CD4-positive, alpha-beta T cell (primary cell): ENCODE measurements around the gene PRTN3. TPM values are rescaled to one million over a fixed set of nuclear protein-coding genes. Genes with fewer than 3 reads are reported as not detected.

ENCODE experiments used
- ATAC-seq: fragments of 200-7000 bp; cut with Tn5 transposase; one replicate; pipeline ENCODE4 v1.10.0; 2022; ENCODE audit warnings: mild to moderate bottlenecking; ENCODE audit not compliant: poor library complexity
- CTCF ChIA-PET: fragments of 350-600 bp; sonication (Branson Sonifier 250); formaldehyde crosslinking; loops from one replicate; lab custom pipeline; 2021; ENCODE audit warnings: antibody characterized with exemption, inconsistent platforms; lab: Charles Lee
- POLR2A ChIA-PET: fragments of 350-600 bp; sonication (Branson Sonifier 250); formaldehyde crosslinking; loops from one replicate; lab custom pipeline; 2021; ENCODE audit warnings: antibody characterized with exemption, inconsistent platforms; lab: Charles Lee
- DNase-seq, 14 experiments: peaks; one replicate each; pipeline ENCODE4 v3.0.0-alpha.2; 2013 to 2020; ENCODE audit warnings: mixed read lengths in 2 of 14
- H3K27ac ChIP-seq, 2 donors: one replicate each; pipeline versions ENCODE4 v1.5.1 to v1.7.0; 2013; ENCODE audit warnings: low read length in 2 of 2, low read depth in 1 of 2, mild to moderate bottlenecking in 1 of 2
- H3K27me3 ChIP-seq, 2 experiments: 1 replicate in 1 of 2; 2 replicates in 1 of 2; pipeline versions ENCODE4 v1.6.1 to v1.7.0; 2013; ENCODE audit warnings: low read length in 2 of 2, control low read depth in 1 of 2, mild to moderate bottlenecking in 1 of 2, moderate library complexity in 1 of 2; ENCODE audit not compliant: insufficient read depth in 2 of 2, control insufficient read depth in 1 of 2
- H3K36me3 ChIP-seq: one replicate; pipeline ENCODE4 v1.6.1; 2013; ENCODE audit warnings: low read length, control low read depth; ENCODE audit not compliant: insufficient read depth
- H3K4me1 ChIP-seq: one replicate; pipeline ENCODE4 v1.6.1; 2013; ENCODE audit warnings: low read length, control low read depth; ENCODE audit not compliant: insufficient read depth
- H3K4me3 ChIP-seq: one replicate; pipeline ENCODE4 v1.5.1; 2013; ENCODE audit warnings: mild to moderate bottlenecking, low read length, moderate library complexity
- H3K9me3 ChIP-seq, 2 experiments: 1 replicate in 1 of 2; 2 replicates in 1 of 2; pipeline versions ENCODE4 v1.6.1 to v1.7.0; 2013; ENCODE audit warnings: low read length in 2 of 2, mild to moderate bottlenecking in 2 of 2, control low read depth in 1 of 2, moderate library complexity in 1 of 2; ENCODE audit not compliant: control insufficient read depth in 1 of 2, insufficient read depth in 1 of 2
- H3K27ac Mint-ChIP-seq: one replicate; pipeline ENCODE4 v1.8.0; 2020; ENCODE audit warnings: mixed read lengths
- H3K27me3 Mint-ChIP-seq: one replicate; pipeline ENCODE4 v1.8.0; 2021; ENCODE audit warnings: mixed read lengths
- H3K36me3 Mint-ChIP-seq: one replicate; pipeline ENCODE4 v1.8.0; 2021; ENCODE audit warnings: low read depth, mixed read lengths
- H3K4me1 Mint-ChIP-seq: one replicate; pipeline ENCODE4 v1.8.0; 2021; ENCODE audit warnings: low read depth, mixed read lengths
- H3K4me3 Mint-ChIP-seq: one replicate; pipeline ENCODE4 v1.8.0; 2020; ENCODE audit warnings: mild to moderate bottlenecking, mixed read lengths
- H3K9me3 Mint-ChIP-seq: one replicate; pipeline ENCODE4 v1.8.0; 2020; ENCODE audit warnings: mixed read lengths
- CTCF ChIP-seq: fragments of 200-600 bp; IDR thresholded peaks from one replicate; pipeline ENCODE4 v1.8.0; 2022; ENCODE audit warnings: antibody characterized with exemption, mild to moderate bottlenecking
- intact Hi-C, 2 experiments: fragments of 100-400 bp; cut with DNase I in 1 of 2; cut with micrococcal nuclease in 1 of 2; formaldehyde crosslinking; loops; one replicate each; pipeline versions ENCODE4 v1.15.1 to v1.9.0; 2023 to 2025; cut with DNase I, micrococcal nuclease
- total RNA-seq, 174 experiments: library from RNA in 2 of 174; stranded (reverse) in 2 of 174; gene quantifications; one replicate each; pipeline ENCODE4 v1.2.3 and lab custom pipeline; 2021 to 2026

The PRTN3 gene
- total RNA-seq, 2 experiments from 2014 or later = not detected

GRCh38 chr19:799076-799881, 41.5 kb upstream of the PRTN3 start:
- intact Hi-C loops = loop anchor here (5.0 to 10.0 kb wide), 4 partner anchors 137 to 446 kb away; partner anchors contain the start of genes ATP5F1D (in 1 of the 2), GPX4 (in 1 of the 2), MIDN (in 1 of the 2) and RNF126 (in 1 of the 2)
- CTCF ChIA-PET = no interaction called here
- Mint-ChIP-seq H3K4me3 (peak overlapping the region; percentile 89), H3K9me3 (no peaks in the 10 kb centered on the region), H3K4me1 (peaks cover 54% of the 10 kb centered on the region), H3K27ac (peak overlapping the region; percentile 87), H3K27me3 (no peaks in the 10 kb centered on the region), H3K36me3 (peaks cover 52% of the 10 kb centered on the region)
- POLR2A ChIA-PET = no interaction called here
- H3K27ac ChIP-seq = peak overlapping the region; percentile 31 to 53
- peak overlapping the region; percentile 79 for H3K4me3 ChIP-seq
- ATAC-seq = no peak
- DNase-seq = peak in 6 of 14 experiments; percentile 17 to 58 (median 34)
- no peak for TF ChIP-seq CTCF
- H3K9me3 ChIP-seq = no peaks in the 10 kb centered on the region
- H3K4me1 ChIP-seq = peaks cover 71% of the 10 kb centered on the region
- no peaks in the 10 kb centered on the region for H3K27me3 ChIP-seq
- peaks cover 49% of the 10 kb centered on the region for H3K36me3 ChIP-seq

DNA sequence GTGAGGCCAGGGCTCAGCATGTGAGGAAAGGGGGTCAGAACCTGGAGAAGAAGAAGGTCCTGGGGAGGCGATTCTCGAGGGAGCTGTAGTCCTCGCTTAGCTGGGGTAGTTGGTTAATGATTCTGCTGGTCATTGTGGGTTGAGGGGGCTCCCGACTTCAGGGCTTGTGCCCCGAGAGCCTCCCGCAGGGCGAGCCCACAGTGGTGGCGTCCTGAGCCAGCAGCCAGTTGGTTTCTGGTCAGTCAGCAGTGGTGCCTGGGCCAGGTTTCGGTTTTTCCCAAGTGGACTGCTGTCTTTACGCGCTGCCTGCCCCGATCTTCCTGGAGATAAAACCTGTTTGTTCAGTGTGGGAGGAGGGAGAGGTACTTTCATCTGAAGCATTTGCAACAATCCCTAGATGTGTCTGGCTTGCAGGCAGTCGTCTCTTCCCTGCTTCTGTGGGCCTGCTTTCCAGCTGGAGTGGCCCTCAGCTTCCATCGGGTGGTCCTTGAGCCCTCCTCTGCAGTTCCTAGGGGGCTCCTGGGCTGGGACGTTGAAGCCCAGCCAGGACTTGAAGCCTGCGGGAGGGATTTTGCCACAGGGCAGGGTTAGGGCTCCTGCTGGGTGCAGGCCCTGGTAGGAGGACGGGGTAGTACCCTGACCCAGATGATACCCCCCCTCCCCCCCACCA, 40.3 kb upstream of the PRTN3 start:
- intact Hi-C loops = no loop called here
- no peak for ATAC-seq
- ChIA-PET POLR2A (no interaction called here), CTCF (interaction anchor here (1.0 kb wide), 1 partner anchor 63 kb away, joined by 4 read pairs; no protein-coding TSS in a partner anchor)
- peaks cover 61% of the 10 kb centered on the region for H3K36me3 ChIP-seq
- H3K9me3 ChIP-seq = no peaks in the 10 kb centered on the region
- H3K27ac Mint-ChIP-seq = peak overlapping the region; percentile 87
- DNase-seq = peak in 1 of 14 experiments; percentile 44
- H3K36me3 Mint-ChIP-seq = peaks cover 52% of the 10 kb centered on the region
- H3K4me1 Mint-ChIP-seq = peaks cover 54% of the 10 kb centered on the region
- H3K9me3 Mint-ChIP-seq = no peaks in the 10 kb centered on the region
- peak overlapping the region; percentile 89 for H3K4me3 Mint-ChIP-seq
- H3K27me3 ChIP-seq = no peaks in the 10 kb centered on the region
- peaks cover 71% of the 10 kb centered on the region for H3K4me1 ChIP-seq
- peak overlapping the region; percentile 35 for H3K4me3 ChIP-seq
- no peak for TF ChIP-seq CTCF
- H3K27ac ChIP-seq = peak overlapping the region in 1 of 2 donors; percentile 44
- no peaks in the 10 kb centered on the region for H3K27me3 Mint-ChIP-seq

DNA sequence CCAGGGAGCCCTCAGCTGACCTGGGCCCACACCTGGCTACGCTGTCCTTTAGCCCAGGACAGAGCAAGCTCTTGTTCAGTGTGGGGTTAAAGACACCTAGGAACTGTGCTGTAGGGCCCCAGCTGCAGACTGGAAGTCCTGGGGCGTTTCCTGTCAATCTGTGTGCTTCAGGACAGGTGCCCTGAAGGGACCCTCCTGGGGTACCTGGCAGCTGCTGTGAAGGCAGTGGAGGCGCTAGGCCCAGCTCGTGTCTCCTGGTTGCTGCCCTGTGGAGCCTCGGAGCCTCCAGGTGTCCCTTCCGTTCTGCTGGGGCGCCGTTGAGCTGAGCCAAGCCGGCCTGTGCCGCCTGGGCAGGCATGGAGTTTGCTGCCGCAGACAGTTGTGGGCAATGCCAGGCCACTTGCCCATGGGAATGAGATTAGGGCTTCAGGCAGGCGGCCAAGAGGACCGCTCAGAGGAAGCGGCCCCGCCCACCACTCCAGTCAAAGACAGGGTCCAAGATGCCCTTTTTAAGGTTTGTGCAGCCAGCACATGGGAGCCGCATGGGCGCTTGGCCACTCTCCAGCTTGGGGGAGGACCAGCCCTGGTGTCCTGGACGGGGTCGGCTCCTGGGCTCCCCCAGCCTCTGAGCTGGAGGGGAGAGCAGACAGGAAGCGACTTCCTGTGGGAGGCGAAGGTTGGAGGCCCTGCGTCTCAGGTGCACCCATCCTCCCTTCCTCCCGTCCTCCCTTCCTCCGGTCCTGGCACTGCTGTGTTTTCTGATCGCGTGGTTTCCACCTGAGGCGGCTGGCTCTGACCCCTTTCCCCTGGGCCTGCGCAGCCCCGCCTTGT, 39.6 kb upstream of the PRTN3 start:
- no peak for TF ChIP-seq CTCF
- peak overlapping the region; percentile 41 to 44 for H3K27ac ChIP-seq
- peak overlapping the region; percentile 89 for H3K4me3 Mint-ChIP-seq
- peaks cover 68% of the 10 kb centered on the region for H3K4me1 ChIP-seq
- H3K9me3 Mint-ChIP-seq = no peaks in the 10 kb centered on the region
- H3K27ac Mint-ChIP-seq = peak overlapping the region; percentile 87
- intact Hi-C loops = no loop called here
- H3K4me3 ChIP-seq = peak overlapping the region; percentile 35
- H3K27me3 ChIP-seq = no peaks in the 10 kb centered on the region
- CTCF ChIA-PET = interaction anchor here (1.0 kb wide), 1 partner anchor 62 kb away, joined by 4 read pairs; no protein-coding TSS in a partner anchor
- peaks cover 52% of the 10 kb centered on the region for H3K36me3 Mint-ChIP-seq
- peaks cover 64% of the 10 kb centered on the region for H3K36me3 ChIP-seq
- peak in 5 of 14 experiments; percentile 18 to 57 (median 42) for DNase-seq
- H3K27me3 Mint-ChIP-seq = no peaks in the 10 kb centered on the region
- ATAC-seq = no peak
- H3K9me3 ChIP-seq = no peaks in the 10 kb centered on the region
- H3K4me1 Mint-ChIP-seq = peaks cover 54% of the 10 kb centered on the region
- POLR2A ChIA-PET = no interaction called here
